HG03342 (cell line): ENCODE measurements around the gene ABCB11.
"Not testable (repeated sequence)": the region's sequence is repeated elsewhere in the genome, so short reads cannot be mapped to it uniquely, and the experiment has no call there.

Source experiments
- ATAC-seq: cut with Tn5 transposase; IDR thresholded peaks from one replicate; pipeline ENCODE4 v1.9.1; 2021; ENCODE audit warnings: mild to moderate bottlenecking, moderate library complexity; ENCODE audit not compliant: unreplicated experiment

Gene ABCB11

DNA sequence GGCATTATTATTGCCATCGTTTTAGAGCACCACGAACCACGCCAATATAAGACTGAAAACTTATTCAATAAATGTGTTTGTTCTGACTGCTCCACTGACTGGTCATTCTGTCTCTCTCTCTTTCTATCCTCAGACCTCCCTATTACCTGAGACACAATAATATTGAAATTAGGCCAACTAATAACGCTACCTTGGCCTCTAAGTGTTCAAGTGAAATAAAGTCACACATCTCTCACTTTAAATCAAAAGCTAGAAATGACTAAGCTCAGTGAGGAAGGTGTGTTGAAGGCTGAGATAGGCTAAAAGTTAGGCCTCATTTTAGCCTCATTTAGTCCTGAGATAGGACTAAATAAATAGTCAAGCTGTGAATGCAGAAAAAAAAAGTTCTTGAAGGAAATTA, 91.2 kb downstream of the ABCB11 start:
- no peak for ATAC-seq

DNA sequence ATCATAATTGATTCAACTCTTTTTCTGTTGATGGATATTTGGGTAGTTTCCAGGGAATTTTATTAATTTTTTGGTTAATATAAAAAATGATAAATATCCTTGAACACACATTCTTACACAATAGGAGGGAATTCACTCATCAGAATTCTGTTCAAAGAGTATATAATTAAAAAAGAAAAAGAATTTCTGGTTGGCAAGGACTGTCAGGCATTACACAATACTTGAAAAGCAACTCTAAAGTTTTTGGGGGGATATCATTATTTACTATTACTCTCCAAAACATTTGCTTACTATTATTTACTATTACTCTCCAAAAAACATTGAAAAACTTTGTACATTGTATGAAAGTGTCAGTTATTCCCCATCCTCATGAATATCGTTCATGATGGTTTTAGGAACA, 92.1 kb downstream of the ABCB11 start:
- no peak for ATAC-seq

DNA sequence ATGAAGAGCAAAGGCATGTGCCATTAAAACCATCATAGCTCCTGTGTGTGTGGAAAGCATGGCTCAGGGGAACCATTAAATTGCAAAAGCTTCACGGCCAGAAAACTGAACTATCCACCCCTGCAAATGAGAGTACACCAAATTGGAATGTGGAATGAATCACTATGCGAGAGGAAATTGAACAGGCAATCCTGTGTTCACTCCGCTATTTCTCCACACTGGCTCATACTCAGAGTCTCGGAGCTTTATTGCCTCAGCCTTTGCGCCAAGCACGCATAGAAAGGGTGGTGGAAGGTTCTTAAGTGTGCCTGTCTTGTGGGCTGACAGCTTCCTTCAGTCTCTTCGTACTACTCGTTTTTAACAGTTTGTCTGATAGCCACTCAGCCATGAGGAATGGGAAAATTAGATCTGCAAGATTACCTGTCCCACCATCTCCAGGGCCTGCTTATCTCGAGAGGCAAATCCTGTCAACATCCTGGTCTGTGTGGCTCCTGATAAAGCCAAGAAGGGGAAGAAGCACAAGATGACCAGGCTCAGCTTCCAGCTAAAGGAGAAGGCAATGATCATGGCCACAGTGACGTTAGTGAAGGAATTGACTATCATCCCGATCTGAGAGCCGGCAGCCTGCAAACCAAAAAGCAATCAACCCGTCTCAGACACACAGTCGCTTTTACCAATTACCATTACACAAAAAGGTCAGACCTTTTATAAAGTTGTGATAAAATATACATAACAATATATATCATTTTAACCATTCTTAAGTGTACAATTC, 95.1 kb downstream of the ABCB11 start:
- no peak for ATAC-seq

DNA sequence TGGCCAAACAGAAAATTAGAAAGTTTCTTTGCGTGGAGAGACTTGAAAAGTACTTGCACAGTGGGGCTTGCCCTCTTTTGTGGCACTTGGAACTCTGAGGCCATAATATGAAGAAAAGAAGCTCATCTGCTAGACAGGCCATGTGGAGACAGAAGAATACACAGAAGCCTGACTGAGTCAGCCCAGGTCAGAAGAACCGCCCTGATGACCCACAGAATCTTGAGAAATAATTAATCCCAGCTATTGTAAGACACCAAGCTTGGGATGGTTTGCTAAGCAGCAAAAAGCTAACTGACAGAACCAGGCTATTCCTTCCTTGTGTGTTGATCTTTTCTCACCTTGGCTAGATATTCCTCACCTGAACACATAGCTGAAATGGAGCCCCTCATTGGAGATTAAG, 96.3 kb downstream of the ABCB11 start:
- ATAC-seq = no peak

DNA sequence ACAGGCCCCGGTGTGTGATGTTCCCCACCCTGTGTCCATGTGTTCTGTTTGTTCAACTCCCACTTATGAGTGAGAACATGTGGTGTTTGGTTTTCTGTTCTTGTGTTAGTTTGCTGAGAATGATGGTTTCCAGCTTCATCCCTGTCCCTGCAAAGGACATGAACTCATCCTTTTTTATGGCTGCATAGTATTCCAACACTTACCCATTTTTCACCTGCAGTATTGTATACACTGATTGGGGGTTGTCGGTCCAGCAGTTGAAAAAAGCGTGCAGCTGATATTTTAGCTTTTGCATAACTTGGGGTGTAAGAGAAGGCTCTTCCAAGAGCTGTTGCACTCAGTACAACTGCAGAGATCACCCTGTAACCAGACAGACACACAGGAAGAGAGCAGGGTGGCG, 99.0 kb downstream of the ABCB11 start:
- not testable (repeated sequence) for ATAC-seq

DNA sequence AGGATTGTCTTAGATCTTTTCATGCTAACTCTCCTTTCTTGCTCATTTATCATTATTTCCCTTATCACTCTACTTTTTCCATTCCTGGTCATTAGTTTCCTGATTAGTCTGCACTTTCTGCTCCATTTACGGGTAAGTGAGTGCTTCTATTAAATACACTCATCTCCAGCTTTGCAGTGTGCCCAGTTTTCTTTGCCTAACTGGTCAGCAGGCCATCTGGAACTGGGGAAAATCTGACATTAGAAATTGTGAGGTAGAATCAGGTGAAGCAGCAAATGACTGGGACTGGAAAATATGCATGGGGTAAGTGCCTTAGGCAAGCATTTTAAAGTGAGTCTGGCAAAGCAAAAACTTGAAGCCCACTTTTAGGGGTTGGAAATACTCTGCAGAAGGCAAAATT, 100.9 kb downstream of the ABCB11 start:
- no peak for ATAC-seq

DNA sequence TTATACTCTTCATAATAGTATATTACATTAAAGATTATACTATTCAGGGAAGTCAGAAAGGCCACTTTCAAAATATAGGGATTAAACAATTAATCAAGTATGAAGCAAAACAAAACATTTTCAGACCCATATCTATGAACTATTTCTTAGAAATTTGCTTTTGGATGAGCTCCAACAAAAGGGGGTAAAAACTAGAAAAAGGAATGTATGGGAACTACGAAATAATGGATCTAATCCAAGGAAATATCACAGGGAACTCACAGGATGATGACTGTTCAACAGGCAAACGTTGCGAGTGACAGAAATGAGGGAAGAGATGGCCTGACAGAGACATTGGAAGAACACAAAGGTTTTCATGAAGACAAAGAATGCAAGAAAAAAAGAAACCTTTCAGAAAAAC, 102.1 kb downstream of the ABCB11 start:
- no peak for ATAC-seq

DNA sequence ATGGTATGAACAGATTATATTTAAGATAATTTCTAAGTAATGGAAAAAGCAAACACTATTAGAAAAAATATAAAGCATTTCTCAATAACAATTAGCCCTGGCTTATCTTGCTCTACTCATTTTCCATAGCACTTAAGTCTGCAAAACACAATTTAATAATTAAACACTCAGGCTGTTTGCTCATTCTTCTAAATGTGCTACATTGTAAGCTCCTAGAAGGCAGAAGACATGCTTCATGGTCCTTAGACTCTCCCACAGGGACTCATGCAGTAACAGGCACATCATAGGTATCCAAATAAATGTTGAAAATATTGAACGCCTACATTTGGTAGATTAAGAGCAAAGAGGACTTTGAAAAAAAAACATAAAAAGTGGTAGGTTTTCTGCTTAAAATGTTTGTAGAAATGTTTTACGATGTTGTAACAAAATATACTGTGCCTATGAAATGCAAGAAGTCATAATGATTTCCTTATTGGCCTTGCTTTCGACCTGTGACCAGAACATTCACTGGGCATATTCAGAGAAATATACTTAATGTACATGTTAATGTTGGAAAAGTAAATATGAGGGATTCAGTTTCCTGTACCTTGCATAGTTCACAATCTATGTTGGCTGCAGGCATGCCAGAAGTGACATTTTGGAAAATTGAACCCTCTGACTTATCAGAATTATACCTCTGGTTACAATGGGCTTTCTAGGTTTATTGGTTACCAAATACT, 102.9 kb downstream of the ABCB11 start:
- ATAC-seq = no peak

DNA sequence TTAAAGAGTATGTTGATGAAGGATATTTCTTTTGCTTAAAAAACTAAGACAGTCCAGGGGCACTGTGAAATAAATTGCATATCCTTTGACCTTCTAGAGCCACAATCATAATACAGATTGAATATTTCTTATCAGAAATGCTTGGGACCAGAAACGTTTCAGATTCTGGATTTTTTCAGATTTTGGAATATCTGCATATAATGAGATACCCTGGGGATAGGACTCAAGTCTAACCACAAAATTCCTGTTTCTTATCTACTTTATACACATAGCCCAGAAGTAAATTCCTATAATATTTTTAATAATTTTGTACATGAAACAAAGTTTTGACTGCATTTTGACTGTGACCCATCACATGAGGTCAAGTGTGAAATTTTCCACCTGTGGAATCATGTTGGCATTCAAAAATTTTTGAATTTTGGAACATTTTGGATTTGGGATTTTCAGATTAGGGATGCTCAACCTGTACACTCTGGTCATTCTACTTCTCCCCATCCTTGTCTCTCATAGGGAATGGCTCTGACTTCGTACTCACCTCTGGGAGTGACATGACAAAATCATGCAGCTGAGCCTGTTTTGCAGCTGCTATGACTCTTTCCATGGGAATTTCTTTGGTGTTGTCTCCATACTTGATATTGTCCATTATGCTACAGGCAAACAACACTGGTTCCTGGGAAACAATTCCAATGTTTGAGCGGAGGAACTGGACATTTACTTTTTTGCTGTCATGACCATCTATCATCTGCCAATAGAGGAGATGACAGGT, 104.3 kb downstream of the ABCB11 start:
- ATAC-seq = no peak

DNA sequence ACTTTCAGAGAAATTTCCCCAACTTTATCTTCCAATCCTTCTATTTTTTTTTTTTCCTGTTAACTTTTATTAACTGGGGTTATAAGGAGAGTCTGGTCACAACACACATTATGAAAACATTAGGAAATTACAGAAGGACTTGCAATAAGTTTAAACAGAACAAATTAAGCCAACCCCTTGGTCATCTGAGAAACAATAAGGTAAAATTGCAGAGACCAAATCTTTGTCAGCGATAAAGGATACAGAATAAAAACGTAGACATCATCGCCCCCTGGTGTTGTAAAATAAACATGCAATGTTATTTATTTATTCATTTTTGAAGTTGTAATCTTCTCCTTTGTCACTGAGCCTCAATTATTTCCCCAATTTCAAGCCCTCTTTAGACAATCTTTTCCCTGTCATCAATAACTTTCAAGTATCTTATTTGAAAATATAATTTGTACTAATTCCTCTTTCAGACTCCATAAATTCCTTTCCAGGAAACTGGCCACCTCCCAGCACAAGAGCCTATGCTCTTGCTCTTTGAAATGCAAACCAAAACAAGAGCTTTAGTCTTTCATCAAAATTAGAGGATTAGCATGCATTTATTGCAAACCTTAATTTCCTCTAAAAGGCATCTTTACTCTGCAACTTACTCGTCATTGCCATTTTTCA, 110.5 kb downstream of the ABCB11 start:
- no peak for ATAC-seq

DNA sequence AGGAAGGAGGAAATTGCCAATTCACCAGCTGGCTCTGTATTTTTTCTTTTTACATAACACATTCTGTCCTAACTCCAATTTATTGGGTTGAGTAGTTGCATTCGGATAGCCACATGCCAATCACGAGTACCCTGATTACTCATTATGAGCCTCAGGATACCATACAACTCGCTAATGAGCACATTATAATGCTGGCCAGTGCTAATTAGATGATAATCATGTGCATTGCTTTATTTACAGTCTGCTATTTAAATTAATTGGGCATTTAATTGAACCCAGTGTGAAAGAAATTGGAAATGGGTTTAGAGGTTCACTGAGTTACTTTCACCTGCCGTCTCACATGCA, 114.8 kb downstream of the ABCB11 start:
- no peak for ATAC-seq

DNA sequence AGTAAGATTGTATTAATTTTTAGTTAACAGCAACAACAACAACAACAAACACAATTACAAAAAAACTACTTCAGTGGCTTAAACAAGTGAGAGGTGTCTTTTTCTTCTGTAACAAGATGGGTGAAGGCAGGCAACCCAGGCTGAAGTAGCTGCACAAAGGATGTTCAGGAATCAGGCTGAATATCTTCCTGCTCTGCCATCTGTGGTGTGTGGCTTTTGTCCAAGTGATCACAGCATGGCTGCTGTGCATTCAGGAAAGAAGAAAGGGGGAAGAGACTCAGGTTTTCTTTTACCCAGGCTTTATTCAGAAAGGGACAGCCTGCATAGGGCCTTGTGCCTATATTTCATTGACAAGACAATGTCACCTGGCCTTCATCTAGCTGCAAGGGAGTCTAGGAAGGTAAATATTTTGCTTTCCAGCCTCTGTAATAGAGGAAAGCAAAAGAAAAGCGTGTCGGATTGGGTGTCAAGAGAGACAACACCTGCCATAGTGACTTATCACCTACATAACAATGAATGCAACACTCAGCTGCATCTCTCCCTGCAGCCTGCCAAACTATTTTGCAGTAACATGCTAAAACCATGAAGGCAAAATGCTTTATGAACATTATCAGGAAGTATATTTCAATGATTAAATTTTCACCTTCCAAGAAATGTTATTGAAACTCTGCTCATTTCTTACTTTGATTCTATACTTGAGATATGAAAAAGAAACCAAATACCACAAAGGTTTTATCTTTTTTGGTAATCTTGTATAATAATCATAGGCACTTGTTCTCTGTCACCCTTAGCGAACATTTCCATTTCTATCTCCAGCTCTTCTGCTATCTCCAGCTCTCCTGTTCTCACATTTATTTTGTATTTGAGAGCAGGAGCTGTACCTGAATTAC, 115.4 kb downstream of the ABCB11 start:
- ATAC-seq = no peak

DNA sequence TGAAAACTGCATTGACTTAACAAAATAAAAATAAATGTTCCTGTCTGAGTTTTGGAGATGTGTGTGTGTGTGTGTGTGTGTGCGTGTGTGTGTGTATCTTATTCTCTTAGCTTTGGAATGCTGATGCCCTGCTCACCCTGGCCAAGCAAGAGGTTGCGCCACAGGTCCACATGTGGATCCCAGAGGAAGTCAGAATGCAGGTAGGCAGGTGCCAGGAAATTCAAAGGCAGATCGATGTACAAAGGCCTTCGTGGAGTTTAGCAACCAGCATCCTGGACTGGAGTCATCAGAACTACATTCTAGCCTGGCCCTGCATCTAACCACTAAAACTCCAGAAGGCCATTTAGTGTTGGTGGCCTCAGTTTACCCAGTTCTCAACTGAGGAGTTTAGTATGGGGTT, 117.6 kb downstream of the ABCB11 start:
- no peak for ATAC-seq

DNA sequence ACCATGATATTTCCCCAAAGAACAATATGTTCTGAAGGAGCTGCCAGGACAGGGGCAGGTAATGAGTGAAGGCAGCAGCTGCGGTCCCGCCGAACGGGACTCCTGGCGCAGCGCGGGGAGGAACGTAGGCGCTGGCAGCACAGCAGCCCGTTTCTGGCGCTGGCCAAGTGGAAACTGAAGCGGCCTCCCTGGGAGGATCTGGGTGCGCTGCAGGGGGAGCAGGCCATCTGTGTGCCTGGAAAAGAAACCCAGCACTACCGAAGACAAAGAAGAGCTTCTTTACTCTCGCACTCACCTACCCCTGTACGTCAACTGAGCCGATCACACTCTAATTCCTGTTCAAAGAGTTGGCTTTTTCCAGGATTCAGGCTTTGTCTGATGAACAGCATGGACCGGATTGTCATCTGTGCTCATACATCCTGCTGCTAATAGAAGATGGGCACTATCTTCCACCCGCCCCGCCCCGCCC, 118.2 kb downstream of the ABCB11 start:
- ATAC-seq = no peak

DNA sequence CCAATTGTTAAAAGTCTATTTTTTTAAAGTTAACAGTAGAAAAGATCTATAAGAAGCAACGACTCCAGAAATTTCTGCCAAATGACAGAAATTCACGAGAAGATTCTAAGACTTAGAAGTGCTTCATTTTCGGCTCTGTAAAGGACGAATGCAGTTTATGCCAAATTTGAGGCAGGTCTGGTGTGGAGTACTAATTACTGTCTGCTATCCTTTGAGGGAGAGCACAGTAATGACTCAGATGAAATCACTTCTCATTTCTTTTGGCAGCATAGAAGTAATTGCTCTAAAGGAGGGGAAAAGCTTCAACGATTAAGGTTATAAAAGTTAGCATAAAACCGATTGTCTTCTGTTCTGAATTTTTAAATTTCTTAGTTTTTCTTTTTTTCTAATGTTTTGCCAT, 118.7 kb downstream of the ABCB11 start:
- ATAC-seq = no peak

DNA sequence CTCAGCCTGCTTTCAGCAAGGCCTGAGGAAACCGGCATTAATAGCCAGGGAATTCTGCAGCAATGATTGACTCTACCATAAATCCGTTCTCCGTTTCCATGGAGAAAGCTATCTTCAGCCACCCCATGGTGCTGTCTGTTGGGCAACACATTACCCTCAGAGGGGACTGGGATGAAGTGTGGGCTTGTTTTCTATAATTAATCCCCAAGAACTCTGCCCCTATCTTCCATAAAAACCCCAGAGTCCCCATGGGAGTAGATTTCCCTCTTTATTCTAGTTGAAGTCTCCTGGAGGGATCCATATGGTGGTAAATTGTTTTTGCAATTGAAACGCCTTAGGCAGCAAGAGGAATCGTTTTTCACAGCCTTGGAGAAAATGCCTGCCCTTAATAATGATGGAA, 120.8 kb downstream of the ABCB11 start:
- no peak for ATAC-seq

DNA sequence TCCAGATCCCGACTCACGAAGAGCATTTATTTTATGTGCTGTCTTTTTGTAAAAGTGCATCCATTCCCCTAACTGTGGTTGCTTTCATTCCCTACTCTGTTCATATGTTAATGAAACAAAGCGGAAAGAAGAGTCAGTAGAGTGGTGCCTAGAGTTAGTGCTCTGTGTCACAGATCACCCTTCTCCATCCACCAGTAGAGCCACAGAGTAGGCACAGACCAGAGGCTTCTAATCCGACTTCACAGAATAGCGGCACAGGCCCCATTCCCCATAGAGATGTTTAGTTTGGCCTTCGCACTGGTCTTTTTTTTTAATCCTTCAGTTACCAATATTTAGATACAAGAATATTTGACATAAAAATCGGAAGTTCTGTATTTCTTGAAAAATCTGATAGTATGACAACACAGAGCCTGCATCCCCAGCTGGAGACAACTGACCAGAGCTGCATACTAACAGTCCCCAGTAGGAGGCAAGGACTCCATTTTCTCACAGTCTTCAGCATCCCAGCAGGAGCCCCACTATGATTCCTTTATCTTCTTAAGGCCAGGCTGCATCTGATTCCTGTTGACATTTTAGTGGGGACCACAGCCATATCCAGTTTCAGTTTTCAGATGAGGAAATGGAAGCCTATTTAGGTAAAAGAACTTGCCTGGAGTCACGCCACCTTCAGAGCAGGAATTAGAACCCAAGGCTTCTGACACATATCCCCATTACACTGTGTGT, 123.0 kb downstream of the ABCB11 start:
- no peak for ATAC-seq

DNA sequence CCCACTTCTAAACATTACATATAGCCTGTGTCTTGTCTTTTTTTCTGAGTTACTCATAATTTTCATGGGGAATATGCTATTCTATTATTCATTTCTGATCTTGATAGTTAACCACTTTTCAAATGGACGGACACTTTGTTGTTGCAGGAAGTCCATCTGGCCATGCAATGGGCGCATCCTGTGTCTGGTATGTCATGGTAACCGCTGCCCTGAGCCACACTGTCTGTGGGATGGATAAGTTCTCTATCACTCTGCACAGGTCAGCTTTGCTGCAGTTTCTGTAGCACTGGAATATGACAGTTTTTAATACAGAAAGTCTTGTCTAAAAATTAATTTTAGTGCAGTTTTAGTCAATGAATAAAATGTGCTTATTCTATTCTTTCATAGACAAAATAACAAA, 126.8 kb downstream of the ABCB11 start:
- ATAC-seq = no peak

DNA sequence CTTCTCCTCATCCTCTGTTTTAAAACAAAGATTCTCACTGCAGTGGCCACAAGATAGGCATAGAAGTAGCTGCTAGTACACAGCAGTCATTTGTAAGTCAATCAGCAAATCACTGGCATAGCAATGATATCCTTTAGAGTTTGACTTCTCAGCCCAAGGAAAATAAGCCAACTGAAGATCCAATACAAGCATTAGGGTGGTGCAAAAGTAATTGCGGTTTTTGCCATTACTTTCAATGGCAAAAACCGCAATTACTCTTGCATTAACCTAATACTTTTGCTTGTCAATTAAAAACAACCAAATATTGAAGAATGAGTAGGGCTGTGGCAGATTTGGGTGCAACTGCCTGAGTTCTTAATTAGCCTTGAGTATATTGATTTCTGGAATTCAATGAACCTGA, 127.2 kb downstream of the ABCB11 start:
- ATAC-seq = no peak

DNA sequence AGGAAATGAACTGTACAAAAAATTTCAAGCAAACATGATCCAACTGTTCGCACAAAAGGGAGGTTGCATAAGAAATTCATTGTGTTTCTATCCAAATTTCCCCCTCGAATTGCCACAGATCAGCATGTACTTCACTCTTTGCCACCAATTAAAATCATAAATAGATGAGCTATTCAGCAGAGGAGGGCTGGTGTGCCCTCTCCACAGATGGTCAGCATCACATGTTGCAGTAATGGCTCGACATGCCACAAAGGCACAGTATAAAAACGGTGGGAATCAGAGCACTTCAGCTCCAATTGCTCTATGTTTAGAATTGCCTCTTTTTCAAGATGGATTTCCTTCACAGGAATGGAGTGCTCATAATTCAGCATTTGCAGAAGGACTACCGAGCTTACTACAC, 130.1 kb downstream of the ABCB11 start, which contains the start of gene G6PC2:
Gene G6PC2 (plus strand): TSS at position 289 of the 400 bp plus-strand sequence. CDS start 41 bp downstream, at position 330.
- no peak for ATAC-seq
